ENCODE results near the gene COMMD7.

The COMMD7 gene

DNA sequence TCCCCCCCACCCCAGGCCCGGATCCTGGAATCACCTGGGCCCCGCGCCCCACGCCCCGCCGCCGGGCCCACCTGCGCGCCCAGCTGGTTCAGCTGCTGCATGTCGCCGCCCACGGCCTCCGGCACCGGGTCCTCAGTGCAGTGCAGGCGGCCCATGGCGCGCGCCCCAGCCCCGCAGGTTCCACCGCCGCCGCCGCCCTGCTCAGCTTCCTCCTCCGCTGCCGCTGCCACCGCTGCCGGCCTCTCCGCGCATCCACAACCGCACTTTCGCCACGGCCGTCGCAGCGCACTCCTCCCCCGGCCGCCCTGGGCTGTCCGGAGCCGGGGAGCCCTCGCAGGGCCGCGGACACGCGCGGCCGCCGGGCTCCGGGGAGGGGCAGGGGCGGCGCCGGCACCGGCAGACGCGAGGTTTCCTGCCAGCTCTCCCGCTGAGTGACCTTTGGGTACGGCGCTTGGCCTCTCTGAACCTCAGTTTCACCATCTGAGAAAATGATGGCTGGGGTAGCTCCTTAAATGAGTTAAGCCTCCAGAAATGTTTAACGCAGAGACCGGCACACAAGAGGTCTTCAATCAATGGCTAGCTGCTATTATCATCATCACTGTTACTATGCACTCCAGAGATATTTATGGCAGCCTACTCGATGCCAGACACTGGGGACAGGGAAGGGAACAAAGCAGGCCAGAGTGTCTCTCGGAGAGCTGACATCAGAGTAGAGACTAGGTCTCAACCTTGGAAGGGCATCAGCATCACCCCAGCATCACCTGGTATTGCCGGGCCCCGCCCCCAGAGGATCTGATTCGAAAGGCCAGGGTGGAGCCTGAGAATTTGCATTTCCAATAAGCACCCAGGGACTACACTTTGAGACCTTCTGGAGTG is at the start of gene COMMD7:
Gene COMMD7 (minus strand): TSS at position 231 of the 876 bp plus-strand sequence. CDS start 76 bp downstream, at position 155.
- DNase-seq (ENCODE audit: low spot score): peak; percentile 74
- Mint-ChIP-seq H3K36me3 (ENCODE audit: low read depth) (peaks cover 7% of the 10 kb centered on the region), H3K4me1 (ENCODE audit: low read depth) (peaks cover 33% of the 10 kb centered on the region)

DNA sequence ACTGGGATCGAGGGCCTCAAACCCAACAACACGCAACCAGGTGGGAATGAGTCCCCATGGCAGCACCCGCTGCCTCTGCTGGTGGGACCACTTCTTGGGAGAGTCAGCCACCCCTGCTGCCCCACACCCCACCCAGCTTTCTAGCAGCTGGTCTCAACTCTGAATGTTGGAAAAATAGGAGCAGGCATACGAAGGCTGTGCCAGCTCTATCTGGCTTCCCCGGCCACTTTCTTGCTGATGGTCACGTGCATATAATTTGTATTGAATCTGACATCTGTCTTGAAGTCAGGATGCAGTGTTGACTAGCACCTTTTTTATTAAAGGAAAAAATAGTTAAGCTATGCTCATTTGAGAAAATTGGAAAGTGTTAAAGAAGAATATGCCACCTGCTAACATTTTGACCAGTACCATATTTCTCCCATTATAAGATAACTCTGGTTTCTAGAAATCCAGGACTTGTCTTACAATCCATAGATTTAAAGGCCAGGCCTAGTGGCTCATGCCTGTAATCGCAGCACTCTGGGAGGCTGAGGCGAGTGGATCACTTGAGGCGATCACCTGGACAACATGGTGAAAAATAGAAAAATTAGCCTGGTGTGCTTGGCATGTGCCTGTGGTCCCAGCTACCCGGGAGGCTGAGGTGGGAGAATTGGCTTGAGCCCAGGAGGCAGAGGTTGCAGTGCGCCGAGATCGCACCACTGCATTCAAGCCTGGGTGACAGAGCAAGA is 49.6 kb upstream of the COMMD7 start:
- Mint-ChIP-seq H3K27ac (peak overlapping the region; percentile 7), H3K36me3 (ENCODE audit: low read depth) (no peaks in the 10 kb centered on the region), H3K27me3 (ENCODE audit: low read depth) (no peaks in the 10 kb centered on the region), H3K4me3 (no peak overlapping the region), H3K4me1 (ENCODE audit: low read depth) (peaks cover 21% of the 10 kb centered on the region), H3K9me3 (no peaks in the 10 kb centered on the region)
- no peak for DNase-seq (ENCODE audit: low spot score)

More for the DNA sequence above, at the start of gene COMMD7:
- peak within 1 kb of the TSS; percentile 99 for H3K4me3 Mint-ChIP-seq
- peak within 1 kb of the TSS; percentile 98 for H3K27ac Mint-ChIP-seq
- H3K9me3 Mint-ChIP-seq: no peaks in the 10 kb centered on the region
- no peaks in the 10 kb centered on the region for H3K27me3 Mint-ChIP-seq (ENCODE audit: low read depth)

DNA sequence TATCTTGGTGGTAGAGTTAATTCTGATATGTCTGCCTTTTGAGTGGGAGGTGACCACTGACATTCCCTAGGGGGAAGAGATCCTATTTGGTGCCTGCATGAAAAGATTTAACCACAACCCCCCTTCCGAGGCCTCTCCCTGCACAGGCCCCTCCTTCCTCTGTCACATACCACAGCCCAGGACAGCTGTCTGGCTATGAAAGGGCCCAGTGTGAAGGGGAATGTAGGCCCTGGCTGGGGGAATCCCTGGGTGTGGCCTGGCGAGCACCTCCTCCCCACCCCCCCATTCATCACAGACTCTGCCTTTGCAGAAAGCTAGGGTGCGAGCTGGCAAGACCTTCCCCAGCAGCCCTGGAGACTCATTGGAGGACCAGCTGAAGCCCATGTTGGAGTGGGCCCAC is 49.0 kb upstream of the COMMD7 start:
- H3K4me1 Mint-ChIP-seq (ENCODE audit: low read depth): peaks cover 21% of the 10 kb centered on the region
- no peak overlapping the region for H3K4me3 Mint-ChIP-seq
- H3K36me3 Mint-ChIP-seq (ENCODE audit: low read depth): no peaks in the 10 kb centered on the region
- H3K9me3 Mint-ChIP-seq: no peaks in the 10 kb centered on the region
- no peak overlapping the region for H3K27ac Mint-ChIP-seq
- DNase-seq (ENCODE audit: low spot score): peak; percentile 16
- no peaks in the 10 kb centered on the region for H3K27me3 Mint-ChIP-seq (ENCODE audit: low read depth)

DNA sequence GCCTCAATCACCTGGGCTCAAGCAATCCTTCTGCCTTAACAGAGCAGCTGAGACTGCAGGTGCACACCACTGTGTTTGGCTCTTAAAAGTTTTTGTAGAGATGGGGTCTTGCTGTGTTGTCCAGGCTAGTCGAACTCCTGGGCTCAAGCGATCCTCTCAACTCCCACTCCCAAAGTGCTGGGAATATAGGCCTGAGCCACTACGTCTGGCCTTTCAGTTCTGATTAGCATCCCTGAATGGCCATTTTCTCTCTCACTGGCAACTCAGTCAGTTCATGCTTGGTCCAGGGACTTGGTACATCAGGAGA is 47.4 kb upstream of the COMMD7 start:
- H3K9me3 Mint-ChIP-seq: no peaks in the 10 kb centered on the region
- peaks cover 20% of the 10 kb centered on the region for H3K4me1 Mint-ChIP-seq (ENCODE audit: low read depth)
- H3K27ac Mint-ChIP-seq: no peak overlapping the region
- DNase-seq (ENCODE audit: low spot score): no peak
- no peak overlapping the region for H3K4me3 Mint-ChIP-seq
- H3K27me3 Mint-ChIP-seq (ENCODE audit: low read depth): no peaks in the 10 kb centered on the region
- H3K36me3 Mint-ChIP-seq (ENCODE audit: low read depth): no peaks in the 10 kb centered on the region

DNA sequence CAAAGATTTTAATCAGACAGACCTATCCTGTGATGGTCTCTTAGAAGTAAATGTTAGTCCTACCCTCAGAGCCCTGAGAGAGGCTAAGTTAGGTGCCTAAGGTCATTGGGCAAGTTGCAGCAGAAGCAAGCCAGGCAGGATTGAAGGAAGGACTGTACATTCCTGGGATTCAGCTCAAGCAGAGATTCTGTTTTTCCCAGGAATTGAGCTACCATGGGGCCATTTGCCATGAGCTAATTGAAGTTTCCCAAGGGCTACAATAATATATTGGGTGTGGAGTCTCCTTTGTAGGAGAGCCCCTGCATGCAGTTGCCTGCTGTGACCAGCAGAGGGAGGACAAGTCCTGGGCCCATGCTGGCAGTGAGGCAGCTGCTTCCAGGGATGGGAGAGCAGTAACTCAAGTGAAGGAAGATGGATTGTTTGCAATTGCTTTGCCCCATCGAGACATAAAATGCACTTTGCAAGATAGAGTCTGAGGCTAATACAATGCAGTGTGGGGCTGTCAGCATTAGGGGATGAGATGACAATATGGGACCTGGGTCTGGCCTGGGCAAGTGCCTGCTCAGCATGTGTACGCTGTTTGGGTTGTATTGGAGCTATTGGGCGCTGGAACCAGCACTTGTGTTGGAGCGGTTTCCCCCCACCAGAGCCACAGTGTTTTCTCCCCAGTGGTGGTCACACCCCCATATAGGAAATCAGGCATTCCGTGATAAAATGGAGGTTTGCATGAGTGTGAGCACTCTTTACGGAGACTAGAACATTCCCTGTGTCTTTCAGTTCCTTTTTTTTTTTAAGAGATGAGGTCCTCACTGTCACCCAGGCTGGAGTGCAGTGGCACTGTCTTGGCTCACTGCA is 46.9 kb upstream of the COMMD7 start:
- no peaks in the 10 kb centered on the region for H3K27me3 Mint-ChIP-seq (ENCODE audit: low read depth)
- H3K27ac Mint-ChIP-seq: no peak overlapping the region
- DNase-seq (ENCODE audit: low spot score): peak; percentile 62
- no peaks in the 10 kb centered on the region for H3K9me3 Mint-ChIP-seq
- H3K4me3 Mint-ChIP-seq: no peak overlapping the region
- H3K36me3 Mint-ChIP-seq (ENCODE audit: low read depth): no peaks in the 10 kb centered on the region
- peaks cover 20% of the 10 kb centered on the region for H3K4me1 Mint-ChIP-seq (ENCODE audit: low read depth)

DNA sequence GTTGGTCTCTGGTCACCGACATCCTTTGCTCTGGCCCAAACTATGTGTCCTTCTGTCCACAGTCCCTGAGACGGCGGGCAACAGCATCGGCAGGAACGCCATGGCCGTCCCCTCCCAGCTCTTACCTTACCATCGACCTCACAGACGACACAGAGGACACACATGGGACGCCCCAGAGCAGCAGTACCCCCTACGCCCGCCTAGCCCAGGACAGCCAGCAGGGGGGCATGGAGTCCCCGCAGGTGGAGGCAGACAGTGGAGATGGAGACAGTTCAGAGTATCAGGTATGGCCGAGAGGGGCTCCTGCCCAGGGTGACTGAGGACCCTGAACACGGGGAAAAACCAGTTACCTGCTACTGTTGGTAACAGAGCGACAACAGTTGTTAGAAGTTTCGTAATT is 43.9 kb upstream of the COMMD7 start:
- no peak overlapping the region for H3K4me3 Mint-ChIP-seq
- no peak overlapping the region for H3K27ac Mint-ChIP-seq
- H3K36me3 Mint-ChIP-seq (ENCODE audit: low read depth): no peaks in the 10 kb centered on the region
- no peaks in the 10 kb centered on the region for H3K27me3 Mint-ChIP-seq (ENCODE audit: low read depth)
- peaks cover 4% of the 10 kb centered on the region for H3K4me1 Mint-ChIP-seq (ENCODE audit: low read depth)
- H3K9me3 Mint-ChIP-seq: no peaks in the 10 kb centered on the region
- DNase-seq (ENCODE audit: low spot score): no peak

DNA sequence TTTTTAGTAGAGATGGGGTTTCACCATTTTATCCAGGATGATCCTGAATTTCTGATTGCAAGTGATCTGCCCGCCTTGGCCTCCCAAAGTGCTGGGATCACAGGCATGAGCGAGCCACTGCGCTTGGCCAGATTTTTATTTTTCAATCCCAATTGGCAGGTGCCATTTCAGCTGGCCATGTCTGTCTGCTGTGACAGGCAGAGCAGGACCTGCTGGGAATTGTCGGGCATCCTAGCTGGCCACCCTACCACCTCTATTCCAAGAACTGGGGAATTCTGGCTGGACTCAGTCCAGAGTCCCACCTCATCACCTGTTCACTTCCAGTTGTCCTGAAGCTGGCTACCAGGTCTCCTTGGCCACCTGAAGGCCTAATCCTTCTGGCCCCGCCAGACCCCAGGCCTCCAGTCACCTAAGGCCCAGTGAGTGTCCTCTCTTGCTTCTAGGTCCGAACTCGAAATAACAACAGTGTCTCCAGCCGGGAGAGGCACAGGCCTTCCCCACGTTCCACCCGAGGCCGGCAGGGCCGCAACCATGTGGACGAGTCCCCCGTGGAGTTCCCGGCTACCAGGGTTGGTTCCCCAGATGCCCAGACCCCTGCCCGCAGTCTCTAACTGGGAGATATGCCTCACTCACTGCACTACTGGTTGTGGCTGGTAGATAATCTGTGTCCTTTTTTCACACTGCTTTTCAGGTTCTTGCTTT is 42.9 kb upstream of the COMMD7 start:
- peaks cover 4% of the 10 kb centered on the region for H3K4me1 Mint-ChIP-seq (ENCODE audit: low read depth)
- H3K36me3 Mint-ChIP-seq (ENCODE audit: low read depth): no peaks in the 10 kb centered on the region
- no peak overlapping the region for H3K27ac Mint-ChIP-seq
- no peaks in the 10 kb centered on the region for H3K27me3 Mint-ChIP-seq (ENCODE audit: low read depth)
- no peak overlapping the region for H3K4me3 Mint-ChIP-seq
- no peak for DNase-seq (ENCODE audit: low spot score)
- no peaks in the 10 kb centered on the region for H3K9me3 Mint-ChIP-seq

DNA sequence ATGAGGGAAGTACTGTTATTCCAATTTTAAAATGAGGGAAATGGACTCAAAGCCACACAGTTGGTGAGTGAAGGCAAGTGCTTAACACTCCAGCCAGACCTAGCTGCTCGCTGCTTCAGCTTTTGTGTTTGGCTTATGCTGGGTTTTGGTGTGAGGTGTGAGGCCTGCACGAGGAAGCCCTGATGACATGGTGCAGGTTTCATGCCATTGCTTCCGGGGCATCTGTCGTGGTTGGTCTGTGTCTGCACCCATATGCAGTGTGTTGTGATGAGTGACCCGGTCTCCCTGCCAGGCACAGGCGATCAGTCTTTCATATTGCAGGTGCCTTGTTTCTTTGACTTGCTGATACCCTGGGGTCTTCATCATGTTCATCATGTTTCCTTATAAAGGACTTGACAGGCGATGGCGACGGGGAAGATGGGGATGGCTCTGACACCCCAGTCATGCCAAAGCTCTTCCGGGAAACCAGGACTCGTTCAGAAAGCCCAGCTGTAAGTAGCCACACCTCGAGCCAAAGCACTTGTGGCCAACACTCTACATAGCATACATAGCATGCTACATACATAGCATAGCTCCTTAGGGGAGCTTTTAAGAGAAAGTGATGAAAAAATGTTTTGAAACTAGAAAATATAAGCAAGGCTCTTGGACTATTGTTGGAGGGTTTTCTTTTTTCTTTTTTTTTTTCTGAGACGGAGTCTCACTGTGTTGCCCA is 41.3 kb upstream of the COMMD7 start:
- H3K9me3 Mint-ChIP-seq: no peaks in the 10 kb centered on the region
- peaks cover 2% of the 10 kb centered on the region for H3K4me1 Mint-ChIP-seq (ENCODE audit: low read depth)
- DNase-seq (ENCODE audit: low spot score): no peak

DNA sequence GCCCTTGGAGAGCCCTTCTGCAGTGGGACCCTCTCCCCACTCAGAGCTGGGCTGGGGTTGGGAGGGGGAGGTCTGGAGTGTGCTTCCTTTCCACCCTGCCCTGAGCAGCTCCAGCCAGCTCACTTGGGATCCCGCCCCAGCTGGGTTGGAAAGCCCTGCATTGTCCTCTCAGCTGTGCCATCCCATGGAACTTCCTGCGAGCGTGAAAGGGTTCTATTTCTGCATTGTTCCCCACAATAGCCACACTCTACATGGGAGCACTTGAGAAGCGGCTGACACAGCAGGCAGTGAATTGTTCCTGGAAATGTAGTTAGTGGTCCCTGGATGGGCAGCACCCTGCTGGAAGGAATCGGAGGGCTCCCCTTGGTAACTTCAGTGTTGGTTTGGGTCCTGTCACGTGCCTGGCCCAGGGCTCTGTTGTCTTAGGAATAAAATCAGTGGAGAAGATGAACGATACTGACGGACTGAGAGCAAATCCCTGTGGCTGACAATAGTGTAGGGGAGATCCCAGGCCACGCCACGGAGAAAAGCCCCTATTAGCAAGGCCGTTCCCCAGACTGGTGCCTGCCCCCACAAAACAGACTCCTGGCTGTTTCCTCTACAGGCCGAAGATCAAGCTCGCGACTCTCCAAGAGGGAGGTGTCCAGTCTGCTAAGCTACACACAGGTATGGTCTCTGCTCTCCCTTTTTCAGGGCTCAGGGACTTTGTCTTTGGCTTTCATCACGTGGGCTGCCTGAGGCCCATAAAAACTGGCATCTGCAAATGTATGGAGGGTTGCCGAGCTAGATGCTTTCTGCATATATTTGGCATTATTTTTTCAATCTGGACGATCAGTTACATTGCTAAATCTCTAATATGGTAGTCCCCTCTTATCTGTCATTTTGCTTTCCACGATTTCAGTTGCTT is 37.7 kb upstream of the COMMD7 start:
- H3K9me3 Mint-ChIP-seq: no peaks in the 10 kb centered on the region
- peaks cover 7% of the 10 kb centered on the region for H3K4me1 Mint-ChIP-seq (ENCODE audit: low read depth)
- H3K27ac Mint-ChIP-seq: no peak overlapping the region
- no peaks in the 10 kb centered on the region for H3K27me3 Mint-ChIP-seq (ENCODE audit: low read depth)
- DNase-seq (ENCODE audit: low spot score): no peak
- H3K4me3 Mint-ChIP-seq: no peak overlapping the region
- no peaks in the 10 kb centered on the region for H3K36me3 Mint-ChIP-seq (ENCODE audit: low read depth)

More for the DNA sequence above, 41.3 kb upstream of the COMMD7 start:
- H3K36me3 Mint-ChIP-seq (ENCODE audit: low read depth): no peaks in the 10 kb centered on the region
- H3K4me3 Mint-ChIP-seq: no peak overlapping the region
- no peaks in the 10 kb centered on the region for H3K27me3 Mint-ChIP-seq (ENCODE audit: low read depth)
- no peak overlapping the region for H3K27ac Mint-ChIP-seq

DNA sequence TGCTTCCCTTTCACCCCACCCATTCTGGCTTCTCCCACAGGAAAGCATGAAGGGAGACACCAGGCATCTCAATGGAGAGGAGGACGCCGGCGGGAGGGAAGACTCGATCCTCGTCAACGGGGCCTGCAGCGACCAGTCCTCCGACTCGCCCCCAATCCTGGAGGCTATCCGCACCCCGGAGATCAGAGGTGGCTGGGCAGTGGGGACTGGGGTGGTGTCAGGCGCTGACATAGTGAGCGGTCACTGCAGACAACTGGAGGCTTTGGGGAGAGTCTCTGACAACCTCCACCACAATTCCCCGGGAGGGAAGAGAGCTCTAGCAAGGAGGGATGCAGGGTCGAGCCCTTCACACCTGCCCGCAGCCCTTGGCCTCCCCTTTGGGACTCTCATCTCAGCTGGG is 37.0 kb upstream of the COMMD7 start:
- H3K4me3 Mint-ChIP-seq: no peak overlapping the region
- peaks cover 7% of the 10 kb centered on the region for H3K4me1 Mint-ChIP-seq (ENCODE audit: low read depth)
- no peak overlapping the region for H3K27ac Mint-ChIP-seq
- no peaks in the 10 kb centered on the region for H3K27me3 Mint-ChIP-seq (ENCODE audit: low read depth)
- H3K9me3 Mint-ChIP-seq: no peaks in the 10 kb centered on the region
- no peaks in the 10 kb centered on the region for H3K36me3 Mint-ChIP-seq (ENCODE audit: low read depth)
- DNase-seq (ENCODE audit: low spot score): no peak

DNA sequence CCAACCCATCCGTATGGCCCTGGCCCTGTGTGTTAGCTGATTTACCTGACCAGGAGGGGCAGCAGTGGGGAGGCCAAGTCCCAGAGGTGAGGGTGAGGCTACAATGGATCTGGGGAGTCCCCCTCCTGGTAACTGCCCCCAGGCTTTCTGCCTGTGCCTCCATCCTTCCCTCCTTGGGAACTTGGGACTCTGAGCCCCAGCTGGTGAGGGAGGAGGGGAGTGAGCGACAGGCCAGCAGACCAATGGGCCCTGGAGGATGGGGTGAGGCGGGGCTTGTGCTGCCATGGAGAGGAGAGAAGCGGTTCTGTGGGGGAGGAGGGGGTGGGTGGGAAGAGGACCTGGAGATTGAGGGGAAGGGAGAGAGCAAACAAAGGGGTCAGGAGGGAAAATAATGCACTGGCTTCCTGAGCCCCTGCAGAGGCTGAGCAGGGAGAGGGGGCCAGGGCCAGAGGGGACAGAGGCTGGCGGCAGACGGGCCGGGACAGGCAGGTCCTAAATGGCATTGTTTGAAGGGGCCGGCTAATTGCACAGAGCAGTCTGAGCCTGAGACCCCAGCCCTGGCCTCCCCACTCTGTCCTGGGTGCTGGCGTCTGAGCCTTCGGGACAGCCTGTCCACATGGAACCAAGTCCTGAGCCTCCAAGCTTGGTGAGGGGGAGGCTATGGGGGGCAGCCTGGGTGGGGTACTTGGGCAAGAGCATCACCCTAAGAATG is 36.4 kb upstream of the COMMD7 start:
- Mint-ChIP-seq H3K4me1 (ENCODE audit: low read depth) (peaks cover 7% of the 10 kb centered on the region), H3K27ac (no peak overlapping the region), H3K36me3 (ENCODE audit: low read depth) (no peaks in the 10 kb centered on the region), H3K9me3 (no peaks in the 10 kb centered on the region), H3K27me3 (ENCODE audit: low read depth) (no peaks in the 10 kb centered on the region), H3K4me3 (no peak overlapping the region)
- no peak for DNase-seq (ENCODE audit: low spot score)
